ENCODE data around the gene CA10.

GRCh38 chr17:51961689-51962088 is 196.8 kb downstream of the CA10 start:
- TF ChIP-seq CTCF (conservative IDR thresholded peaks at IDR 0.05 in 1 of 2, IDR thresholded peaks at IDR 0.05 in 1 of 2; ENCODE audit: low read depth in 1 of 2, low read length in 2 of 2): no peak
- TF ChIP-seq EZH2 (IDR thresholded peaks at IDR 0.05; ENCODE audit: low read length, missing control alignments): no peak
